K562 (cell line): ENCODE data around the gene PRICKLE2. TPM values are rescaled to one million over a fixed set of nuclear protein-coding genes. Genes with fewer than 3 reads are reported as not detected.

ENCODE experiments used
- ATAC-seq: fragments of 200-7000 bp; cut with Tn5 transposase; 3 replicates; pipeline ENCODE4 v1.9.1; 2020; ENCODE audit warnings: moderate library complexity
- BruUV-seq: library from RNA; stranded (reverse); fragments of 400-500 nt; replicated peaks from 2 replicates; lab custom pipeline; 2021; lab: Mats Ljungman, UMichigan
- CTCF ChIA-PET: fragments of 300-600 bp; formaldehyde crosslinking; extraction: SDS; loops from one replicate; lab custom pipeline; 2021; ENCODE audit warnings: low intra/inter-chr PET ratio; lab: Yijun Ruan, JAX
- POLR2A ChIA-PET: fragments of 300-600, 350-650 bp; sonication (Branson Sonifier 250); formaldehyde crosslinking; extraction: SDS; loops from one replicate; lab custom pipeline; 2021; ENCODE audit warnings: antibody characterized with exemption, inconsistent platforms; lab: Yijun Ruan, JAX
- DNase-seq, 4 experiments: peaks; one replicate each; pipeline versions ENCODE4 v3.0.0 to v3.0.0-alpha.2; 2011 to 2018; ENCODE audit warnings: low spot score in 3 of 4, mixed read lengths in 3 of 4; ENCODE audit errors: extremely low read depth in 1 of 4
- FAIRE-seq: peaks from 2 replicates; lab custom pipeline; 2011; peaks lifted over from hg19 to GRCh38; lab: Jason Lieb, UNC
- H2AFZ ChIP-seq: 2 replicates; pipeline ENCODE4 v1.6.0; 2011; ENCODE audit warnings: low read depth, low read length, control low read depth, inconsistent platforms
- H3K27ac ChIP-seq: fragments of 200-600 bp; 3 replicates; pipeline ENCODE4 v1.8.0; 2011; ENCODE audit warnings: low read depth, mild to moderate bottlenecking, control low read depth, inconsistent platforms, low read length, moderate library complexity, mixed read lengths; ENCODE audit errors: extremely low read depth
- H3K27me3 ChIP-seq, 2 experiments: fragments of 300-600 bp in 1 of 2; 2 replicates in 1 of 2; 3 replicates in 1 of 2; pipeline versions ENCODE4 v1.6.0 to v1.8.0; 2011; ENCODE audit warnings: inconsistent platforms in 2 of 2, low read length in 2 of 2, mild to moderate bottlenecking in 1 of 2, mixed read lengths in 1 of 2, moderate library complexity in 1 of 2; ENCODE audit not compliant: control insufficient read depth in 2 of 2, insufficient read depth in 2 of 2
- H3K36me3 ChIP-seq: fragments of 300-600 bp; 3 replicates; pipeline ENCODE4 v1.8.0; 2011; ENCODE audit warnings: mild to moderate bottlenecking, low read length, inconsistent platforms; ENCODE audit not compliant: control insufficient read depth, insufficient read depth
- H3K4me1 ChIP-seq, 2 experiments: fragments of 200-600 bp in 1 of 2; replicated peaks in 1 of 2; 2 replicates in 1 of 2; 3 replicates in 1 of 2; pipeline versions ENCODE4 v1.5.1 to v1.8.0; 2011; ENCODE audit warnings: inconsistent platforms in 2 of 2, low read length in 2 of 2, mild to moderate bottlenecking in 1 of 2, mixed read lengths in 1 of 2, moderate library complexity in 1 of 2; ENCODE audit not compliant: control insufficient read depth in 2 of 2, insufficient read depth in 2 of 2
- H3K4me2 ChIP-seq: 2 replicates; pipeline ENCODE4 v1.6.1; 2011; ENCODE audit warnings: low read length, control low read depth, inconsistent platforms, mixed read lengths; ENCODE audit not compliant: insufficient read depth
- H3K4me3 ChIP-seq: fragments of 200-600 bp; sonication (generic), shearing (Covaris generic); 2 replicates; pipeline ENCODE4 v1.5.1; 2016; ENCODE audit warnings: control low read depth, inconsistent platforms
- H3K79me2 ChIP-seq: fragments of 200-600 bp; 3 replicates; pipeline ENCODE4 v1.8.0; 2011; ENCODE audit warnings: low read length, inconsistent platforms; ENCODE audit not compliant: control insufficient read depth, insufficient read depth
- H3K9ac ChIP-seq, 2 experiments: 2 replicates each; pipeline versions ENCODE4 v1.6.0 to v1.6.1; 2011; ENCODE audit warnings: low read depth in 2 of 2, low read length in 2 of 2, control low read depth in 1 of 2, inconsistent platforms in 1 of 2, mild to moderate bottlenecking in 1 of 2, mixed read lengths in 1 of 2; ENCODE audit not compliant: insufficient read depth in 1 of 2
- H3K9me1 ChIP-seq: one replicate; pipeline ENCODE4 v1.6.0; 2011; ENCODE audit warnings: inconsistent platforms, mild to moderate bottlenecking, low read length, moderate library complexity; ENCODE audit not compliant: control insufficient read depth, insufficient read depth
- H3K9me3 ChIP-seq: replicated peaks from 2 replicates; pipeline ENCODE4 v1.5.1; 2011; ENCODE audit warnings: low read depth, low read length, inconsistent platforms; ENCODE audit not compliant: control insufficient read depth, insufficient read depth
- H4K20me1 ChIP-seq: replicated peaks from 2 replicates; pipeline ENCODE4 v1.6.1; 2011; ENCODE audit warnings: low read length, inconsistent platforms, mixed read lengths; ENCODE audit not compliant: control insufficient read depth, insufficient read depth
- CTCF ChIP-seq, 3 experiments: IDR thresholded peaks in 2 of 3; conservative IDR thresholded peaks in 1 of 3; 2 replicates each; pipeline ENCODE4 v1.5.1; 2011 to 2012; ENCODE audit warnings: low read length in 3 of 3, mild to moderate bottlenecking in 3 of 3, control low read depth in 2 of 3, improper control_type of control experiment in 1 of 3, inconsistent platforms in 1 of 3, low read depth in 1 of 3, mixed read lengths in 1 of 3, moderate library complexity in 1 of 3; ENCODE audit not compliant: insufficient read depth in 2 of 3
- RBM25 ChIP-seq: fragments of 200-400 bp; formaldehyde crosslinking; IDR thresholded peaks from 2 replicates; pipeline ENCODE4 v1.6.1; 2018; ENCODE audit warnings: low read length, low read depth, moderate library complexity; ENCODE audit not compliant: severe bottlenecking
- THRA ChIP-seq: fragments of 450-650 bp; IDR thresholded peaks from 2 replicates; pipeline ENCODE4 v1.6.1; 2017; ENCODE audit warnings: mild to moderate bottlenecking, moderate library complexity
- ZBTB7A ChIP-seq: IDR thresholded peaks from 2 replicates; pipeline ENCODE4 v1.6.1; 2011; ENCODE audit warnings: low read depth, mild to moderate bottlenecking, low read length, moderate library complexity, borderline replicate concordance; ENCODE audit not compliant: control insufficient read depth
- WGBS: fragments of 100-300 bp; shearing (Covaris generic); methylation state at CpG from one replicate; pipeline ENCODE4 v1.1.6; 2016; ENCODE audit warnings: low coverage, mixed read lengths; ENCODE audit not compliant: insufficient coverage; ENCODE audit errors: missing lambda C conversion rate; 5-methylcytosine and 5-hydroxymethylcytosine counted together
- in situ Hi-C: fragments of 300-500 bp; cut with MboI; formaldehyde crosslinking; loops from 4 replicates; pipeline ENCODE4 v1.15.0; 2018; ENCODE audit warnings: inconsistent platforms, mixed read lengths
- intact Hi-C: fragments of 100-400 bp; cut with micrococcal nuclease; formaldehyde crosslinking; loops from 2 replicates; pipeline ENCODE4 v1.14.2; 2022
- polyA plus RNA-seq, 8 experiments: library from polyadenylated mRNA; depleted of rRNA in 4 of 8; stranded (reverse) in 5 of 8; unstranded in 3 of 8; fragments of >200 nt; fragmentation: Nextera tagmentation in 2 of 8; fragmentation: Illumina TruSeq in 1 of 8; extraction: Ambion mirVana in 2 of 8; extraction: Trizol in 1 of 8; gene quantifications; 2 replicates each; pipeline versions ENCODE4 v1.2.1 to v1.2.3, GENCODE V29; 2011 to 2014; ENCODE audit warnings: inconsistent platforms in 1 of 8, missing spikeins in 1 of 8
- total RNA-seq, 7 experiments: library from RNA; depleted of rRNA in 6 of 7; stranded (reverse); fragments of >200 nt in 6 of 7; fragmentation: Illumina TruSeq in 2 of 7; extraction: Trizol in 2 of 7; gene quantifications; 2 replicates each; pipeline versions ENCODE4 v1.2.1 to v1.2.3, GENCODE V29; 2011 to 2021; ENCODE audit warnings: low replicate concordance in 1 of 7
- TF ChIP-seq, protein P1 (sequence below), 3 experiments: fragments of 200-800 bp in 1 of 3; fragments of 250-450 bp in 1 of 3; fragments of 450-650 bp in 1 of 3; sonication (Bioruptor Pico) in 1 of 3; sonication (Bioruptor generic) in 1 of 3; formaldehyde crosslinking in 1 of 3; IDR thresholded peaks; 2 replicates each; pipeline versions ENCODE4 v1.6.1 to v1.8.0; 2016 to 2022; ENCODE audit warnings: mild to moderate bottlenecking in 2 of 3, missing genetic modification characterization in 2 of 3, missing compliant biosample characterization in 1 of 3, moderate library complexity in 1 of 3

Gene PRICKLE2
- total and polyA plus RNA-seq, 9 of the 15 experiments (the other 6 are each of a cell fraction or from before 2014, with no cell fraction given) = 0.07 to 0.09 TPM; not detected in 7

- Histone ChIP-seq H3K9me3 (no peaks in the 10 kb centered on the region), H3K4me3 (no peak overlapping the region), H3K4me1 (no peaks in the 10 kb centered on the region), H3K9ac (no peak overlapping the region), H3K27ac (no peak overlapping the region), H3K9me1 (no peaks in the 10 kb centered on the region), H3K27me3 (no peaks in the 10 kb centered on the region; a peak in 1 of 5 replicates), H2AFZ (no peak overlapping the region), H4K20me1 (no peaks in the 10 kb centered on the region), H3K79me2 (no peaks in the 10 kb centered on the region), H3K4me2 (no peak overlapping the region), H3K36me3 (no peaks in the 10 kb centered on the region)
- in situ Hi-C loops (no loop called here), intact Hi-C loops (no loop called here)
- FAIRE-seq (no peak), ATAC-seq (no peak), DNase-seq (no peak)
- BruUV-seq = no TSS peak
- ChIA-PET CTCF (no interaction called here), POLR2A (no interaction called here)
- WGBS = 0% methylated on average over 3 of the region's 4 CpGs
- no peak for TF ChIP-seq THRA
- TF ChIP-seq CTCF (IDR thresholded peaks at IDR 0.05 in 2 of 3, conservative IDR thresholded peaks at IDR 0.05 in 1 of 3; ENCODE audit: insufficient read depth in 2 of 3, low read depth in 1 of 3, low read length in 3 of 3) = peak in 1 of 3 experiments; percentile 11; a peak in 1 of 6 replicates
- TF ChIP-seq, protein P1, sequence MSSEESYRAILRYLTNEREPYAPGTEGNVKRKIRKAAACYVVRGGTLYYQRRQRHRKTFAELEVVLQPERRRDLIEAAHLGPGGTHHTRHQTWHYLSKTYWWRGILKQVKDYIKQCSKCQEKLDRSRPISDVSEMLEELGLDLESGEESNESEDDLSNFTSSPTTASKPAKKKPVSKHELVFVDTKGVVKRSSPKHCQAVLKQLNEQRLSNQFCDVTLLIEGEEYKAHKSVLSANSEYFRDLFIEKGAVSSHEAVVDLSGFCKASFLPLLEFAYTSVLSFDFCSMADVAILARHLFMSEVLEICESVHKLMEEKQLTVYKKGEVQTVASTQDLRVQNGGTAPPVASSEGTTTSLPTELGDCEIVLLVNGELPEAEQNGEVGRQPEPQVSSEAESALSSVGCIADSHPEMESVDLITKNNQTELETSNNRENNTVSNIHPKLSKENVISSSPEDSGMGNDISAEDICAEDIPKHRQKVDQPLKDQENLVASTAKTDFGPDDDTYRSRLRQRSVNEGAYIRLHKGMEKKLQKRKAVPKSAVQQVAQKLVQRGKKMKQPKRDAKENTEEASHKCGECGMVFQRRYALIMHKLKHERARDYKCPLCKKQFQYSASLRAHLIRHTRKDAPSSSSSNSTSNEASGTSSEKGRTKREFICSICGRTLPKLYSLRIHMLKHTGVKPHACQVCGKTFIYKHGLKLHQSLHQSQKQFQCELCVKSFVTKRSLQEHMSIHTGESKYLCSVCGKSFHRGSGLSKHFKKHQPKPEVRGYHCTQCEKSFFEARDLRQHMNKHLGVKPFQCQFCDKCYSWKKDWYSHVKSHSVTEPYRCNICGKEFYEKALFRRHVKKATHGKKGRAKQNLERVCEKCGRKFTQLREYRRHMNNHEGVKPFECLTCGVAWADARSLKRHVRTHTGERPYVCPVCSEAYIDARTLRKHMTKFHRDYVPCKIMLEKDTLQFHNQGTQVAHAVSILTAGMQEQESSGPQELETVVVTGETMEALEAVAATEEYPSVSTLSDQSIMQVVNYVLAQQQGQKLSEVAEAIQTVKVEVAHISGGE (CRISPR knock-in tag; IDR thresholded peaks at IDR 0.05) = peak in 1 of 3 experiments; percentile 69; a peak in 2 of 6 replicates
- TF ChIP-seq ZBTB7A = no peak
- TF ChIP-seq RBM25 = peak; percentile 10
Observed at GRCh38 chr3:64262574-64263114, 37.4 kb upstream of the PRICKLE2 start.
